Upper lobe of left lung (tissue), 4 donors: ENCODE data around the gene FMN2.

Experiments
- EP300 ChIP-seq, 4 donors: sonication (generic); formaldehyde crosslinking; IDR thresholded peaks; one replicate each; pipeline ENCODE4 v1.5.1; 2017; ENCODE audit warnings: antibody characterized with exemption in 4 of 4, control low read depth in 2 of 4
- POLR2A ChIP-seq, 4 donors: fragments of 450-650 bp; IDR thresholded peaks; one replicate each; pipeline ENCODE4 v1.5.1; 2016 to 2017; ENCODE audit warnings: antibody characterized with exemption in 4 of 4, mild to moderate bottlenecking in 2 of 4
- POLR2AphosphoS5 ChIP-seq, 2 donors: sonication (generic); formaldehyde crosslinking; IDR thresholded peaks; one replicate each; pipeline ENCODE4 v1.5.1; 2017; ENCODE audit warnings: antibody characterized with exemption in 2 of 2
- TF ChIP-seq, protein P1 (sequence below), 6 experiments: fragments of 450-650 bp in 4 of 6; fragments of 200-600 bp in 2 of 6; sonication (generic) in 2 of 6; IDR thresholded peaks; one replicate each; pipeline ENCODE4 v1.5.1; 2016 to 2019; ENCODE audit warnings: antibody characterized with exemption in 6 of 6

DNA sequence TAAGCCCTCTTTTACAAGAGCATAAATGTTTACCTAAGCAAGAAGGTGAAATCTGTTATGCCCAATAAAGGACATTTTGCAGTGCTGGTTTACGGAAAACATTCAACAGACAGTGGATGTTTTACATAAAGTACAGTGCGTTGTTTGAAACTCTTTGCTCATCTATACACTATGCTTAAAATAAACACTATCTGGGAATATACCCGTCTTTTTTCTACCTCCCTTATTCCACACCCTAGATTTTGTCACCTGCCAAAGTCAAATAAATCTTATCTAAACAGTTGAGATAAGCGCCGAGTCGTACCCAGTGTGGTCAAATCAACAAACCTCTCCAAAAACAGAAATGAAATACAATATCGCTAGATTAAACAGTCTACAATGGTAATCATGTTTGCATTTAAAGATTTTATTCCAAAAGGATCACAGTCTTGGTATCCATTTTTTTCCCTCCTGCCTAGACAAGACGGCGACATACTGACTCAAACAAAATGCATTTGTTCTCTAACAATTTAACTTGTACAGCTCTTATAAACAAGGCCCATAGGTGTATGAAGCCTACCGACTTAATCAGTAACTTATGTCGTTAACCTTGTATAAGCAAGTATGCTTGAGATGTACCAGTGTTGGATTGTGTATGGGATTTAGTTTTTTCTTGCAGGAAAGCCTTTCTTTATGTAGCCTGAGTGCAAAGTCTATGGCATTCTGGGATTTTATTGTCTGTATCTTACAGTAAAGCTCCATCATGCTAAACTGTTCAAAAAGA, 189.1 kb downstream of the FMN2 start:
- TF ChIP-seq, protein P1, sequence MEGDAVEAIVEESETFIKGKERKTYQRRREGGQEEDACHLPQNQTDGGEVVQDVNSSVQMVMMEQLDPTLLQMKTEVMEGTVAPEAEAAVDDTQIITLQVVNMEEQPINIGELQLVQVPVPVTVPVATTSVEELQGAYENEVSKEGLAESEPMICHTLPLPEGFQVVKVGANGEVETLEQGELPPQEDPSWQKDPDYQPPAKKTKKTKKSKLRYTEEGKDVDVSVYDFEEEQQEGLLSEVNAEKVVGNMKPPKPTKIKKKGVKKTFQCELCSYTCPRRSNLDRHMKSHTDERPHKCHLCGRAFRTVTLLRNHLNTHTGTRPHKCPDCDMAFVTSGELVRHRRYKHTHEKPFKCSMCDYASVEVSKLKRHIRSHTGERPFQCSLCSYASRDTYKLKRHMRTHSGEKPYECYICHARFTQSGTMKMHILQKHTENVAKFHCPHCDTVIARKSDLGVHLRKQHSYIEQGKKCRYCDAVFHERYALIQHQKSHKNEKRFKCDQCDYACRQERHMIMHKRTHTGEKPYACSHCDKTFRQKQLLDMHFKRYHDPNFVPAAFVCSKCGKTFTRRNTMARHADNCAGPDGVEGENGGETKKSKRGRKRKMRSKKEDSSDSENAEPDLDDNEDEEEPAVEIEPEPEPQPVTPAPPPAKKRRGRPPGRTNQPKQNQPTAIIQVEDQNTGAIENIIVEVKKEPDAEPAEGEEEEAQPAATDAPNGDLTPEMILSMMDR (IDR thresholded peaks at IDR 0.05): no peak
- no peak for TF ChIP-seq POLR2A (IDR thresholded peaks at IDR 0.05)
- no peak for TF ChIP-seq POLR2AphosphoS5 (IDR thresholded peaks at IDR 0.05)
- TF ChIP-seq EP300 (IDR thresholded peaks at IDR 0.05): no peak
